Neural progenitor cell (in vitro differentiated cells): ENCODE data around the gene ROR2. TPM values are rescaled to one million over a fixed set of nuclear protein-coding genes. Genes with fewer than 3 reads are reported as not detected.

Source experiments
- DNase-seq: peaks from one replicate; pipeline ENCODE4 v3.0.0-alpha.2; 2016; ENCODE audit warnings: low spot score
- H2AFZ ChIP-seq: fragments of 200-600 bp; sonication (generic); replicated peaks from 2 replicates; pipeline ENCODE4 v1.6.1; 2016; ENCODE audit warnings: antibody characterized with exemption
- H3F3A ChIP-seq: fragments of 200-600 bp; sonication (generic); 2 replicates; pipeline ENCODE4 v1.6.1; 2016; ENCODE audit warnings: antibody characterized with exemption, low read depth
- H3K27ac ChIP-seq: fragments of 200-600 bp; sonication (generic); 2 replicates; pipeline ENCODE4 v1.5.1; 2016; ENCODE audit warnings: mild to moderate bottlenecking
- H3K27me3 ChIP-seq: fragments of 200-600 bp; sonication (generic); 2 replicates; pipeline ENCODE4 v1.6.1; 2016; ENCODE audit warnings: mild to moderate bottlenecking, moderate library complexity
- H3K36me3 ChIP-seq: fragments of 200-600 bp; sonication (generic); 2 replicates; pipeline ENCODE4 v1.5.1; 2016
- H3K4me1 ChIP-seq: fragments of 200-600 bp; sonication (generic); 2 replicates; pipeline ENCODE4 v1.6.1; 2016; ENCODE audit warnings: mixed run types
- H3K4me2 ChIP-seq: fragments of 200-600 bp; sonication (generic); 2 replicates; pipeline ENCODE4 v1.6.1; 2016
- H3K4me3 ChIP-seq: fragments of 200-600 bp; sonication (generic); 2 replicates; pipeline ENCODE4 v1.5.1; 2016
- H3K79me2 ChIP-seq: fragments of 200-600 bp; sonication (generic); 2 replicates; pipeline ENCODE4 v1.6.1; 2016; ENCODE audit warnings: low read depth
- H3K9ac ChIP-seq: fragments of 200-600 bp; sonication (generic); 2 replicates; pipeline ENCODE4 v1.6.1; 2016
- H3K9me3 ChIP-seq: fragments of 200-600 bp; sonication (generic); 2 replicates; pipeline ENCODE4 v1.5.1; 2016; ENCODE audit warnings: low read depth
- H4K20me1 ChIP-seq: fragments of 200-600 bp; sonication (generic); 2 replicates; pipeline ENCODE4 v1.6.1; 2016; ENCODE audit warnings: low read depth
- H3K27ac Mint-ChIP-seq: 3 replicates; pipeline ENCODE4 v1.8.0; 2021; ENCODE audit warnings: mixed read lengths
- H3K27me3 Mint-ChIP-seq: 2 replicates; pipeline ENCODE4 v1.8.0; 2022; ENCODE audit warnings: low read depth, mild to moderate bottlenecking, inconsistent platforms, moderate library complexity, mixed read lengths; ENCODE audit not compliant: insufficient read depth
- H3K36me3 Mint-ChIP-seq: 3 replicates; pipeline ENCODE4 v1.8.0; 2021; ENCODE audit warnings: mixed read lengths
- H3K4me1 Mint-ChIP-seq: 3 replicates; pipeline ENCODE4 v1.8.0; 2021; ENCODE audit warnings: mixed read lengths
- H3K4me3 Mint-ChIP-seq: 3 replicates; pipeline ENCODE4 v1.8.0; 2021; ENCODE audit warnings: mild to moderate bottlenecking, moderate library complexity, mixed read lengths
- H3K9me3 Mint-ChIP-seq: 3 replicates; pipeline ENCODE4 v1.8.0; 2020; ENCODE audit warnings: mixed read lengths
- CTCF ChIP-seq: fragments of 200-600 bp; sonication (generic); IDR thresholded peaks from 2 replicates; pipeline ENCODE4 v1.5.1; 2017; ENCODE audit warnings: antibody characterized with exemption, mild to moderate bottlenecking
- EZH2 ChIP-seq: fragments of 200-600 bp; sonication (generic); IDR thresholded peaks from 2 replicates; pipeline ENCODE4 v1.6.1; 2017; ENCODE audit warnings: antibody characterized with exemption, mild to moderate bottlenecking, moderate library complexity
- EZH2phosphoT487 ChIP-seq: fragments of 200-600 bp; sonication (generic); IDR thresholded peaks from 2 replicates; pipeline ENCODE4 v1.6.1; 2017; ENCODE audit warnings: antibody characterized with exemption
- total RNA-seq: library from RNA; depleted of rRNA; stranded (reverse); fragments of >200 nt; gene quantifications from 2 replicates; pipeline ENCODE4 v1.2.3, GENCODE V29; 2015; ENCODE audit warnings: low replicate concordance

Gene ROR2
- total RNA-seq, 1 donor from 2014 or later: 20.1 TPM

DNA sequence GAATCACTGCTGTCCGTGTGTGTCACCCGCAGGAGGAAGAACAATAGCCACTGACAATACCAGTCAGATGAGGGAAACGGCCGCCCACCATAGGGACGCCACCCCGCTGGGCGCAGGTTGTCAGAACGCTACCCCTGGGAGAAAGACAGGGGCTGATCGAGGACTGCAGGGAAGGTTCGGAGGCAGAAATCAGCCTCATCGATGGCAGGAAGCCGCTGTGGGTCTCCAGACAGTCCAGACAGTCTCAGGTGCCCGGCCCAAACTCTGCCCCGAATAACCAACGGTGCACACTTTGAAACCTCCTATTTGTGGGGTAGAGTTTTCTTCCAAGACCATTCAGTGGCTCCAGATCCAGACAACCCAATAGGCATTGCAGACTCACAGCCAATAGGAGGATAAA, 181.5 kb downstream of the ROR2 start:
- no peaks in the 10 kb centered on the region for H3K27me3 Mint-ChIP-seq
- no peak for DNase-seq
- no peak overlapping the region for H3K4me3 Mint-ChIP-seq
- Histone ChIP-seq H3K9ac (no peak overlapping the region), H3F3A (no peaks in the 10 kb centered on the region), H3K9me3 (no peaks in the 10 kb centered on the region), H3K79me2 (no peaks in the 10 kb centered on the region), H4K20me1 (no peaks in the 10 kb centered on the region), H3K36me3 (no peaks in the 10 kb centered on the region), H3K27me3 (no peaks in the 10 kb centered on the region), H2AFZ (no peak overlapping the region), H3K4me1 (no peaks in the 10 kb centered on the region), H3K4me3 (no peak overlapping the region), H3K27ac (no peak overlapping the region), H3K4me2 (no peak overlapping the region)
- peaks cover 34% of the 10 kb centered on the region for H3K36me3 Mint-ChIP-seq
- peaks cover 20% of the 10 kb centered on the region for H3K9me3 Mint-ChIP-seq
- TF ChIP-seq EZH2 (no peak), CTCF (no peak), EZH2phosphoT487 (no peak)
- peaks cover 11% of the 10 kb centered on the region for H3K4me1 Mint-ChIP-seq
- no peak overlapping the region for H3K27ac Mint-ChIP-seq

DNA sequence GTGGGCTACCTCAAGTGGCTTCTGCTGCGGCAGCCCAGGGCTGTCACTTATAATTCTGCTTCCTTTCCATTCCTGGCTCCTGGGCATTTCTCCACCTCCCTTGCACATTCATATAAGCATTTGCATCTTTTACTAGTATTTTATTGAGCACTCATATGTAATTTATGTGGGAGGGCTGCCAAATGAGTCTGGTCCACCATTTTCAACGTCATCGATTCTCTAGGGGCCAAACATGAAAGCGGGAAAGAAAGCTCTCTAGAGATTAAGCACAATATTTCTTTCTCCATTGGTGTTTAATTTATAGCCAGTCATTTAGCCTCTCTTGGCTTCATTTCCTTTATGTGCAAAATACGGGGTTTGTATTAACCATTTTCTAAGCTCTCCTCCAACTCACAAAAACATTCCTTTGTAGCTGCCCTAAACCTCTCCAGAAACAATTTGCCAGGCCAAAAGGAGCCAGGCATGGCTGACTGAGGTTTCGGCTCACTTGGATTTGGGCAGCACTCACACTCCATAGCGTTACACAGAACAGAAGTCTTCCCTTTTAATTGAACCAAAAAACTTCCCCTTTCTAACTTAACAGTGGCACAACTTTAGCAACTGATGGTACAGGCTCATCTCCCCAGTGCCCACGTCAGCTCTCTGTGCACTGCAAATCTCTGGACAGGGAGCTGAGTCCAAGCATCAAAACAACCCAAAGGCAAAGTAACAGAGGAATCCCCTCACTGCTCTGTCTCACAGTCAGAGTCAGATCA, 183.5 kb downstream of the ROR2 start:
- Mint-ChIP-seq H3K9me3 (peaks cover 32% of the 10 kb centered on the region), H3K36me3 (peaks cover 36% of the 10 kb centered on the region), H3K27me3 (no peaks in the 10 kb centered on the region), H3K4me3 (no peak overlapping the region), H3K27ac (no peak overlapping the region), H3K4me1 (peaks cover 3% of the 10 kb centered on the region)
- Histone ChIP-seq H3K27me3 (no peaks in the 10 kb centered on the region), H3K9me3 (no peaks in the 10 kb centered on the region), H4K20me1 (no peaks in the 10 kb centered on the region), H3F3A (no peaks in the 10 kb centered on the region), H3K27ac (no peak overlapping the region), H3K4me3 (no peak overlapping the region), H3K9ac (no peak overlapping the region), H3K4me1 (no peaks in the 10 kb centered on the region), H3K79me2 (peaks cover 5% of the 10 kb centered on the region), H2AFZ (no peak overlapping the region), H3K36me3 (no peaks in the 10 kb centered on the region), H3K4me2 (no peak overlapping the region)
- no peak for DNase-seq
- TF ChIP-seq EZH2: no peak
- no peak for TF ChIP-seq EZH2phosphoT487
- TF ChIP-seq CTCF: no peak

GRCh38 chr9:91765296-91765695, 184.7 kb downstream of the ROR2 start:
- Histone ChIP-seq H3K27me3 (no peaks in the 10 kb centered on the region), H3K79me2 (peaks cover 8% of the 10 kb centered on the region), H3K9me3 (no peaks in the 10 kb centered on the region), H3K9ac (no peak overlapping the region), H2AFZ (no peak overlapping the region), H3K4me1 (no peaks in the 10 kb centered on the region), H3F3A (no peaks in the 10 kb centered on the region), H3K4me2 (no peak overlapping the region), H3K36me3 (no peaks in the 10 kb centered on the region), H3K4me3 (no peak overlapping the region), H4K20me1 (no peaks in the 10 kb centered on the region), H3K27ac (no peak overlapping the region)
- no peaks in the 10 kb centered on the region for H3K27me3 Mint-ChIP-seq
- no peak for DNase-seq
- TF ChIP-seq CTCF (no peak), EZH2 (no peak), EZH2phosphoT487 (no peak)
- H3K9me3 Mint-ChIP-seq: peaks cover 32% of the 10 kb centered on the region
- H3K4me1 Mint-ChIP-seq: peaks cover 3% of the 10 kb centered on the region
- H3K36me3 Mint-ChIP-seq: peaks cover 36% of the 10 kb centered on the region
- no peak overlapping the region for H3K4me3 Mint-ChIP-seq
- no peak overlapping the region for H3K27ac Mint-ChIP-seq
